GM23338 (cell line): Measurements from ENCODE around the gene GPR25. TPM values are rescaled to one million over a fixed set of nuclear protein-coding genes. Genes with fewer than 3 reads are reported as not detected.

Experiments
- ATAC-seq: fragments of 200-7000 bp; cut with Tn5 transposase; 3 replicates; pipeline ENCODE4 v1.9.1; 2020
- DNase-seq: peaks from one replicate; pipeline ENCODE4 v3.0.0-alpha.2; 2015; ENCODE audit warnings: low spot score
- H2AFZ ChIP-seq: fragments of 200-600 bp; sonication (generic); 2 replicates; pipeline ENCODE4 v1.8.0; 2016; ENCODE audit warnings: antibody characterized with exemption, mild to moderate bottlenecking, moderate library complexity
- H3F3A ChIP-seq: fragments of 200-600 bp; sonication (generic); replicated peaks from 2 replicates; pipeline ENCODE4 v1.8.0; 2017; ENCODE audit warnings: antibody characterized with exemption, mixed run types, low read depth
- H3K27ac ChIP-seq: fragments of 200-600 bp; sonication (generic); 2 replicates; pipeline ENCODE4 v1.6.1; 2016; ENCODE audit warnings: low read depth
- H3K27me3 ChIP-seq: fragments of 200-600 bp; sonication (generic); 2 replicates; pipeline ENCODE4 v1.8.0; 2016; ENCODE audit warnings: mild to moderate bottlenecking, mixed run types, moderate library complexity; ENCODE audit not compliant: insufficient read depth
- H3K36me3 ChIP-seq: fragments of 200-600 bp; sonication (generic); 2 replicates; pipeline ENCODE4 v1.8.0; 2016; ENCODE audit warnings: mild to moderate bottlenecking; ENCODE audit not compliant: insufficient read depth
- H3K4me1 ChIP-seq: fragments of 200-600 bp; sonication (generic); 2 replicates; pipeline ENCODE4 v1.8.0; 2016; ENCODE audit warnings: mild to moderate bottlenecking, moderate library complexity; ENCODE audit not compliant: insufficient read depth
- H3K4me2 ChIP-seq: fragments of 200-600 bp; sonication (generic); 2 replicates; pipeline ENCODE4 v1.7.1; 2017; ENCODE audit warnings: mixed run types
- H3K4me3 ChIP-seq: fragments of 200-600 bp; sonication (generic); 2 replicates; pipeline ENCODE4 v1.6.1; 2016; ENCODE audit warnings: mixed run types
- H3K79me2 ChIP-seq: fragments of 200-600 bp; sonication (generic); replicated peaks from 2 replicates; pipeline ENCODE4 v1.8.0; 2017; ENCODE audit warnings: mild to moderate bottlenecking; ENCODE audit not compliant: insufficient read depth
- H3K9me2 ChIP-seq: fragments of 200-600 bp; sonication (generic); 2 replicates; pipeline ENCODE4 v1.8.0; 2017; ENCODE audit not compliant: insufficient read depth
- H4K20me1 ChIP-seq: fragments of 200-600 bp; sonication (generic); replicated peaks from 2 replicates; pipeline ENCODE4 v1.8.0; 2017; ENCODE audit warnings: mild to moderate bottlenecking; ENCODE audit not compliant: insufficient read depth
- H3K27ac Mint-ChIP-seq: 2 replicates; pipeline ENCODE4 v1.8.0; 2020; ENCODE audit warnings: inconsistent platforms, mild to moderate bottlenecking, moderate library complexity, mixed read lengths
- H3K27me3 Mint-ChIP-seq: 3 replicates; pipeline ENCODE4 v1.8.0; 2022; ENCODE audit warnings: low read depth, mild to moderate bottlenecking, moderate library complexity, mixed read lengths, inconsistent platforms; ENCODE audit not compliant: insufficient read depth, poor library complexity
- H3K36me3 Mint-ChIP-seq: 3 replicates; pipeline ENCODE4 v1.8.0; 2021; ENCODE audit warnings: low read depth, mild to moderate bottlenecking, inconsistent platforms, moderate library complexity, mixed read lengths
- H3K4me1 Mint-ChIP-seq: 3 replicates; pipeline ENCODE4 v1.8.0; 2020; ENCODE audit warnings: mild to moderate bottlenecking, inconsistent platforms, mixed read lengths
- H3K4me3 Mint-ChIP-seq: 3 replicates; pipeline ENCODE4 v1.8.0; 2021; ENCODE audit warnings: moderate library complexity, mild to moderate bottlenecking, inconsistent platforms, mixed read lengths
- H3K9me3 Mint-ChIP-seq: 3 replicates; pipeline ENCODE4 v1.8.0; 2020; ENCODE audit warnings: moderate library complexity, mild to moderate bottlenecking, inconsistent platforms, mixed read lengths
- ETS1 ChIP-seq: IDR thresholded peaks from 2 replicates; pipeline ENCODE4 v1.6.1; 2016; ENCODE audit warnings: antibody characterized with exemption
- JUNB ChIP-seq: IDR thresholded peaks from one replicate; pipeline ENCODE4 v1.6.1; 2016; ENCODE audit warnings: antibody characterized with exemption; ENCODE audit not compliant: unreplicated experiment
- NANOG ChIP-seq: IDR thresholded peaks from 2 replicates; pipeline ENCODE4 v1.6.1; 2016; ENCODE audit warnings: antibody characterized with exemption, borderline replicate concordance
- POLR2AphosphoS5 ChIP-seq: IDR thresholded peaks from 2 replicates; pipeline ENCODE4 v1.6.1; 2016; ENCODE audit warnings: antibody characterized with exemption, low read depth
- REST ChIP-seq: IDR thresholded peaks from one replicate; pipeline ENCODE4 v1.6.1; 2018; ENCODE audit warnings: antibody characterized with exemption; ENCODE audit not compliant: unreplicated experiment
- STAT1 ChIP-seq: IDR thresholded peaks from one replicate; pipeline ENCODE4 v1.6.1; 2016; ENCODE audit warnings: antibody characterized with exemption; ENCODE audit not compliant: unreplicated experiment
- ZNF114 ChIP-seq: fragments of 250-450 bp; sonication (Bioruptor Pico); IDR thresholded peaks from 2 replicates; pipeline ENCODE4 v1.5.0; 2020; ENCODE audit warnings: mild to moderate bottlenecking, moderate library complexity
- ZNF462 ChIP-seq: fragments of 250-450 bp; sonication (Bioruptor Pico); IDR thresholded peaks from 2 replicates; pipeline ENCODE4 v1.5.0; 2020; ENCODE audit warnings: mild to moderate bottlenecking, moderate library complexity
- polyA plus RNA-seq: library from polyadenylated mRNA; unstranded; fragments of >200 nt; fragmentation: Nextera tagmentation; extraction: Ambion mirVana; gene quantifications from 2 replicates; pipeline ENCODE4 v1.2.1, GENCODE V29; 2016
- total RNA-seq: library from RNA; depleted of rRNA; stranded (reverse); fragments of >200 nt; shearing (Covaris generic); gene quantifications from 2 replicates; pipeline ENCODE4 v1.2.3, GENCODE V29; 2014
- TF ChIP-seq, protein P1 (sequence below), 2 experiments: fragments of 200-600 bp in 1 of 2; sonication (generic) in 1 of 2; conservative IDR thresholded peaks; 2 replicates each; pipeline versions ENCODE4 v1.5.1 to v1.6.1; 2016 to 2017; ENCODE audit warnings: antibody characterized with exemption in 2 of 2, low read depth in 2 of 2, mild to moderate bottlenecking in 2 of 2, moderate library complexity in 1 of 2

GPR25 gene
- total and polyA plus RNA-seq, 2 experiments from 2014 or later, result not detected

GRCh38 chr1:200888349-200888838, 15.6 kb downstream of the GPR25 start (continued):
- TF ChIP-seq STAT1, result no peak

GRCh38 chr1:200889571-200889970, 16.8 kb downstream of the GPR25 start:
- DNase-seq, result no peak
- no peak overlapping the region for H3K4me2 ChIP-seq
- no peak overlapping the region for H2AFZ ChIP-seq
- Mint-ChIP-seq H3K9me3 (no peaks in the 10 kb centered on the region; the same call in 2 of the 3 replicates), H3K4me3 (no peak overlapping the region), H3K4me1 (peaks cover 56% of the 10 kb centered on the region), H3K36me3 (peaks cover 4% of the 10 kb centered on the region; the same call in 1 of the 3 replicates), H3K27ac (no peak overlapping the region), H3K27me3 (peaks cover 36% of the 10 kb centered on the region)
- no peak overlapping the region for H3K4me3 ChIP-seq
- H3K36me3 ChIP-seq, result no peaks in the 10 kb centered on the region
- no peaks in the 10 kb centered on the region; the same call in 1 of the 2 replicates for H4K20me1 ChIP-seq
- peaks cover 49% of the 10 kb centered on the region for H3K4me1 ChIP-seq
- no peak overlapping the region for H3K27ac ChIP-seq
- no peak for TF ChIP-seq REST
- TF ChIP-seq JUNB, result no peak
- TF ChIP-seq, protein P1, sequence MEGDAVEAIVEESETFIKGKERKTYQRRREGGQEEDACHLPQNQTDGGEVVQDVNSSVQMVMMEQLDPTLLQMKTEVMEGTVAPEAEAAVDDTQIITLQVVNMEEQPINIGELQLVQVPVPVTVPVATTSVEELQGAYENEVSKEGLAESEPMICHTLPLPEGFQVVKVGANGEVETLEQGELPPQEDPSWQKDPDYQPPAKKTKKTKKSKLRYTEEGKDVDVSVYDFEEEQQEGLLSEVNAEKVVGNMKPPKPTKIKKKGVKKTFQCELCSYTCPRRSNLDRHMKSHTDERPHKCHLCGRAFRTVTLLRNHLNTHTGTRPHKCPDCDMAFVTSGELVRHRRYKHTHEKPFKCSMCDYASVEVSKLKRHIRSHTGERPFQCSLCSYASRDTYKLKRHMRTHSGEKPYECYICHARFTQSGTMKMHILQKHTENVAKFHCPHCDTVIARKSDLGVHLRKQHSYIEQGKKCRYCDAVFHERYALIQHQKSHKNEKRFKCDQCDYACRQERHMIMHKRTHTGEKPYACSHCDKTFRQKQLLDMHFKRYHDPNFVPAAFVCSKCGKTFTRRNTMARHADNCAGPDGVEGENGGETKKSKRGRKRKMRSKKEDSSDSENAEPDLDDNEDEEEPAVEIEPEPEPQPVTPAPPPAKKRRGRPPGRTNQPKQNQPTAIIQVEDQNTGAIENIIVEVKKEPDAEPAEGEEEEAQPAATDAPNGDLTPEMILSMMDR (conservative IDR thresholded peaks at IDR 0.05; ENCODE audit: low read depth in 2 of 2), result no peak
- TF ChIP-seq NANOG, result no peak
- TF ChIP-seq STAT1, result no peak
- no peak for TF ChIP-seq ZNF462
- no peak for TF ChIP-seq ETS1
- TF ChIP-seq POLR2AphosphoS5, result no peak
- TF ChIP-seq ZNF114, result no peak
- H3F3A ChIP-seq, result 0 out of 2 replicates have a peak, but pooled peaks cover 9% of the 10 kb centered on the region
- H3K9me2 ChIP-seq, result no peaks in the 10 kb centered on the region
- H3K27me3 ChIP-seq, result no peaks in the 10 kb centered on the region
- ATAC-seq, result no peak
- H3K79me2 ChIP-seq, result peaks cover 27% of the 10 kb centered on the region
